Frontal cortex (tissue), 4 donors: Measurements from ENCODE around the gene TH. TPM values are rescaled to one million over a fixed set of nuclear protein-coding genes. Genes with fewer than 3 reads are reported as not detected.

Experiments used
- DNase-seq, 2 donors: peaks; one replicate each; pipeline ENCODE4 v3.0.0; 2012; ENCODE audit warnings: low spot score in 2 of 2
- FAIRE-seq: peaks from 2 replicates; lab custom pipeline; 2012; peaks lifted over from hg19 to GRCh38; lab: Jason Lieb, UNC
- total RNA-seq: library from RNA; depleted of rRNA; stranded (reverse); fragments of >200 nt; gene quantifications from one replicate; pipeline ENCODE4 v1.2.3, GENCODE V29; 2014
- donor health status: control.
- donor health status: control.
- donor health status: control.

Gene TH
- total RNA-seq = 0.82 TPM

DNA sequence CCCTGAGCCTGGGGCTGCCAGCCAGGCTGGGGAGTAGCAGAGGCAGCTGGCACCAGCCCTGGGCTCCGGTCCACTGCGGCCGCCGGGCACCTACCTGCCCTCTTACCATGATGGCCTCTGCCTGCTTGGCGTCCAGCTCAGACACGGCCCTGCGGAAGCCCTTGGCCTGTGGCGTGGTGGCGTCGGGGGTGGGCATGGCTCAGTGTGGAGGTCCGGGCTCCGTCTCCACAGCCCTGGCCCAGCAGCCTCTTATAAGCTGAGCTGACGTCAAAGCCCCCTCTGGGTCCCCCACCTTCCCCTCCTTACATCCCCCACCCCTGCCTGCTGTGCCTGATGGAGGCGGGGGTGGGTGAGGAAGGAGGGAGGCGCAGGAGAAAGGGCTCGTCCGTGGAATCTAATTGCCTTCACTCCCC, at the start of gene TH:
Gene TH, minus strand, starts transcription at position 225 of the 413 bp plus-strand sequence. Its CDS starts 29 bp downstream, at position 196.
- DNase-seq = no peak
- FAIRE-seq = no peak

DNA sequence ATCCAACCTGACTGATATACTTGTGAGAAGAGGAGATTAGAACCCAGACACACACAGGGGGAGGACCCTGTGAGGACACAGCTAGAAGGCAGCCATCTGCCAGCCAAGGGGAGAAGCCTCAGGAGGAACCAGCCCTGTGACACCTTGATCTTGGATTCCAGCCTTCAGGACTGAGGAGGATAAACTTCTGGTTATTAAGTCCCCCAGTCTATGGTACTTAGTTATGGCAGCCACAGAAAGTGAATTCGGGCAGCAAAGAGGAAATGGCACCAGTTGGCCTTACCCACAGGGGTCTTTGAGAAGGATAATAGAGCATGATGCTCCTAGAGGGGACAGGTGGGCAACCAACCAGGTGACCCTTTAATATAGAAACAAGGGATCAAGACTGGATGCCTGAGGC, 49.4 kb upstream of the TH start:
- FAIRE-seq = no peak

DNA sequence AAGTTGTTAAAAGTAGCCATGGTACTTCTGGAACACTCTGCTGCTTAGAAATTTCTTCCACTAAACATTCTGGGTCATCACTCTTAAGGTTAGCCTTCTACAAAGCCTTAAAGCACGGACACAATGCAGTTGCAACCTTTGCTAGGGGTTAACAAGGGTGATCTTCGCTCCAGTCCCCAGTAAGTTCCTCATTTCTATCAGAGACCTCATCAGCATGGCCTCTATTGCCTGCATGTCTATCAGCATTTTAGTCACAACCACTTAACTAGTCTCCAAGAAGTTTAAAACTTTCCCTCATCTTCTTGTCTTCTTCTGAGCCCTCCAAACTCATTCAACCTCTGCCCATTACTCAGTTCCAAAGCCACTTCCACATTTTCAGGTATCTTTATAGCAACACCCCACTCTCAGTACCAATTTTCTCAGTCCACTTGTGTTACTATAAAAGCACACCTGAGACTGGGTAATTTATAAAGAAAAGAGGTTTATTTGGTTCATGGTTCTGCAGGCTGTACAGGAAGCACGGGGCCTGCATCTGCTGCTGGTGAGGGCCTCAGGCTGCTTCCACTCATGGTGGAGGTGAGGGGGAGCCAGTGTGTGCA, 48.7 kb upstream of the TH start:
- no peak for FAIRE-seq
- no peak for DNase-seq

More for the DNA sequence above, 49.4 kb upstream of the TH start:
- no peak for DNase-seq

DNA sequence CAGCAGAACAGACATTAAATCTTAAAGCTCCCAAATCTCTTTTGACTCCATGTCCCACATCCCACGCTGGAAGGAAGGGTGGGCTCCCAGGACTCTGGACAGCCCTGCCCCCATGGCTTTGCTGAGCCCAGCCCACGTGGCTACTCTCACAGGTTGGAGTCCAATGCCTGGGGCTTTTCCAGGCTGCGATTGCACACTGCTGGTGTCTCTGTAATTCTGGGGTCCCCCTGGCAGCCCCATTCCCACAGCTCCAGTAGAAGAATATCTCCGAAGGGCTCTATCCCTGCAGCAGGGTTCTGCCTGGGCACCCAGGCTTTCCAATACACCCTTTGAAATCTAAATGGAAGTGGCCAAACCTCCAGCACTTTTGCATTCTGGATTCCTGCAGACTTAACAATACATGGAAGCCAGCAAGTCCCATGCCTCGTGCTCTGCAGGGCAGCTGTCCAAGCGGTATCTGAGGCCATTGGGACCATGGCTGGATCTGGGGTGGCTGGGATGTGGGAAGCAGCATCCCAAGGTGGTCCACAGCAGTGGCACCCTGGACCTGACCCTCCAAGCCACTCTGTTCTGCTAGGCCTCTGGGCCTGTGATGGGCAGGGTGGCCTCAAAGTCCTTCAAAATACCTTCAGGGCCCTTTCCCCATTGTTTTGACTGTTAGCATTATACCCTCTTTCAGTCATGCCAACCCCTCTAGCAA, 47.9 kb upstream of the TH start:
- FAIRE-seq (no peak), DNase-seq (no peak)

DNA sequence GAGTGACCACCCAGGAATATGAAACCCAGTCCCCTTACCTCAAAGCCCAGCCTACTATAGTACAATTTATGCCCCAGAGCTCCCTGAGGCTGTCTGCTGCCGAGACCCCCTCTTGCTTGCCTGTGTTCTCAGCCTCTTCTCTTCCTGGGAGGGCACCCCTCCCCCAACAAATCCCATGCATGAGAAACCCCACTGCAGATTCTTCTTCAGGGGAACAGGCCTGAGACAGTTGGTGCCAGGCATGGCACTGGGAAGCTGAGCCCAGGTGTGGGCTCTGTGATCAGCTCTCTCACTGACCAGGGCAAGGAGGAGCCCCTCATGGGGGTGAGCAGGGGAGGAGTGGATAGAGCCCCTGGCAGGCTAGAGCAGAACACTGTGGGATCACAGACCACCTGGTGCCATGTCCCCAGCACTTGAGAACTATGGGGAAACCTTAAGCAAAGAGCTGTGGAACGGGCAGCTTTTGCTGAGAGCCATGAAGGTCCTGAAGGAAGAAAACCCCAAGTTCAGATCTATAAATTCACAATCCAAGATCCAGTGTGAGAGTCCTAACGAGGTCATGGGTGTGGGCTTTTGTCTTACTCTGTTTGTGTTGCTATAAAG, 46.5 kb upstream of the TH start:
- DNase-seq (no peak), FAIRE-seq (no peak)

DNA sequence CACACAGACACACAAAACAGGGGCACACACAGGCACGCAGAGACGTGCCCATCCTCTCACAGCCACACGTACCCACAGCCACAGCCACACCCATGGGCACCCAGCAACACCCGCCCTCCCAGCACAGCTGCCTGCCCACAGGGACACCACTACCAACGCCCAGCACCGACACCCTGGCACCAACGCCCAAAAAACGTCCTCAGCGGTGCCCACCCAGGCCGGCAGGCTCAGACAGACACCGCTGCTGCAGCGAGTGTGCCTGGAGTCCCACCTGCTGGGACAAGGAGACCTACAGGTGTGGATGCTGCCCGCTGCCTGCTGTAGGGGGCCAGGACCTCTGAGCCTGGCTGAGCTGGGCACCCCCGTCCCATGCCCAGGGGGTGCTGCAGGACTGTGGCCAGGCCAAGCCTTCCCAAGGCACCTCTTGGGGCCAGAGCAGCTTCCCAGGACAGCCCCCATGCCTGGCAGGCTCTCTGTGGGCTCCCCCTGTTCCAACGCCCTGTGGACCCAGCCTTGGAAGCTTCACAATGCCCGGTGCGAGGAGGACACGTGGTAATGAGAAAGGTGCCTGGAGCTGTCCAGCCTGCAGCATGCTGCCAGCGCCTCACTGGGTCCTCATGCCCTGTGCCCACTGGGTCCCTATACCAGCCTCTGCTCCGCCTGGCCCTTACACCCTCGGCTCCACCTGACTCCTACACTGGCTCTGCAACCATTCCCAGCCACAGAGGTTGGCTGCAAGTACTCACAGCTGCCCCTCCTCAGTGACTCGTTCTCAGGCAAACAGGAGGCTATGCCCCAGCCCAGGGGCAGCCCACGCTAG, 45.8 kb upstream of the TH start:
- DNase-seq = no peak
- no peak for FAIRE-seq

DNA sequence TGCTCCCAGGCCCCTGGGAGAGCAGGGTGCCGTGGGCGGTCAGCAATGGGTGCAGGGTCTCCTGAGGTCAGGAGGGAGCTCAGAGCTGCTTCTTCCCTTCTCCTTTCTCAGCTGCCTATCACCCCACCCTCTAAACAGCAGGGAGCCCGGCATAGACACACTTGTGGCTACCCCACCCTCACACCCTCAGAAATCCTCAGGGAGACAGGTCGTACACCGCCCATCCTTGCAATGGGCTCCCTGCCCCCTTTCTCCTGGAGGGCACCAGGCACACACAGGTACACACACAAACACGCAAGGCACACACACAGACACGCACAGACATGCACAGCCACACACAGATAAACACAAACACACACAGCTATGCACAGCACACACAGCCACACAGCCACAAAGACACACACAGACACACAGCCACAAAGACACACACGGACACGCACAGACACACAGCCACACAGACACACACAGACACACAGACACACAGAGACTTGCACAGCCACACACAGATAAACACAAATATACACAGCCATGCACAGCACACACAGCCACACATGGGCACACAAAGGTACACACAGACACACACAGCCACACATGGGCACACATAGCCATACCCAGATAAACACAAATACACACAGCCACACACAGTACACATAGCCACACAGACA, 44.9 kb upstream of the TH start:
- FAIRE-seq = no peak
- DNase-seq = no peak

DNA sequence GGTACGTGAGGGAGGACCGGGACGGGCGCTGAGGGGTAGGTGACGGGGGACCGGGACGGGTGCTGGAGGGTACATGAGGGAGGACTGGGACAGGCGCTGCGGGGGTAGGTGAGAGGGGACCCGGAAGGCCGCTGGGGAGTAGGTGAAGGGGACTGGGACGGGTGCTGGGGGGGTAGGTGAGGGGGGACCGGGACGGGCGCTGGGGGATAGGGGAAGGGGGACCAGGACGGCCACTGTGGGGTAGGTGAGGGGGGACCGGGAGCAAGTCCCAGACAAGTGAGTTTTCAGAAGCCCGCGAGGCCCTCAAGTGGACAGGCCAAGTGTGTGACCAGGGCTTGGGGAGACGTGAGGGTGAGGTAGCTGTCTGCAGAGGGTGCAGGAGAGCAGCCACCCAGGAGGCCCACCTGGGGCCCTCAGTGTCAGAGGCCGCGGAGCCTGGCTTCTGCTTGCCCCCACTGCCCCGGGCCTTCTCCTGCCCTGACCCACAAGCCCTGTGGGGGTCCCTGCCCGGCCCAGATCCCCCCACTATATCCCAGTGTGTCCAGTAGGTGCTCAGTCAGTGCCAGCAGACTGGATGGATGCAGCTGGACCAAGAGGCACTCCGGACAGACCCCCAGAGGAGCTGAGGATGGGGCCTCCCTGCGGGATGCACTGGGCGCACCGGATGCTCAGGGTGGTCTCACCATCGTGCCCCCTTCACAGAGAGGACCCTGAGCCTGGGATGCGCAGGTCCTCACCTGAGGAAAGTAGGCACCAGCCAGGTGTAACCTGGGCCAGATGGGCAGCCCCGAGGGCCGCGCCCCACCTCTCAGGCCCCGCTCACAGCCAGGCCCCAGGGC, 44.2 kb upstream of the TH start:
- FAIRE-seq = no peak

DNA sequence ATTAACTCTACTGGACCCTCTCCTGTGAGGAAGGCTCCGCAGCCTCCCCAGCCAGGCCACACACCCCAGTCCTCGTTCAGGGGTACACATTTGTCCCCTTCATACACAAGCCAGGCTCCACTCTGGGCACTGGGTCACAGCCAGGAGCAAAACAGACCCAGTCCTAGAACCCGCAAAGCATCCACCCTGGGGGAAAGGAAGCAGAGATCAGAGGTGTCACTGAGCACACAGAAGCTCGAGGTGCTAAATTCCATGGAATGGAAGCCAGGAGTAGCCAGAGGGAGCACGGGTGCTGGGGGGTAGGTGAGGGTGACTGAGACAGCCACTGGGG, 43.6 kb upstream of the TH start:
- FAIRE-seq = no peak
- DNase-seq = no peak

More for the DNA sequence above, 44.2 kb upstream of the TH start:
- no peak for DNase-seq

DNA sequence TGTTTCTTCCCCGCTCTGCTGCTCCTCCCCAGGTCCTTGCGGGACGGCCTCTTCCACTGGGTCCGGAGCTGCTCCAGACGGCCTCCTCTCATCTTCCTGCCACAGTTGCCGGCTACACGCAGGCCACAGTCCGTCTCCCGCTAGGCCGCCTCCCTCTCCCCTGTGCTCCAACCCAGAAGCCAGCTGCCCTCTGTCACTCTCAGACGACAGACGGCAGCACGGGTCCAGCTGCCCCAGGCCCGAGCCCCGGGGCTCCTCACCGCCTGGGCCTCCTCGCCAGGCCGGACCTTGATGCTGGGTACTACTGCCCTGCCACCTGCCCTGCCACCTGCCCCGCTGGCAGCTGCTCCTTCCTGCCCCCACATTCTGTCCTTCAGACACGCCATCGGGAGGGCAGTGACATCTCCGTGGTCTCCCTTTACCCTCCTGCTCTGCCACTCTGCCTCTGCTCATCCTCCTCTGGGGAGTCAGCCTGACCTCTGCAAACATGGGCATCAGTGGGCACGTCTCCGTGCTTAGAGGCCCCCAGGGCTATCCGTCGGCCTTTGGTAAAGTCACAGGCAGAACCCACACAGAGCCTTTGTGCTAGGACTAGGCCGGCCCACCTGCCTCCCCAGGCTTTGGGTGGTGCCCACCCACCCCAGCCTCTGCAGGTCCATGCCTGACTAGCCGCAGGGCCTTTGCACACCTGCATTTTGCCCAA, 43.1 kb upstream of the TH start:
- FAIRE-seq (no peak), DNase-seq (no peak)

DNA sequence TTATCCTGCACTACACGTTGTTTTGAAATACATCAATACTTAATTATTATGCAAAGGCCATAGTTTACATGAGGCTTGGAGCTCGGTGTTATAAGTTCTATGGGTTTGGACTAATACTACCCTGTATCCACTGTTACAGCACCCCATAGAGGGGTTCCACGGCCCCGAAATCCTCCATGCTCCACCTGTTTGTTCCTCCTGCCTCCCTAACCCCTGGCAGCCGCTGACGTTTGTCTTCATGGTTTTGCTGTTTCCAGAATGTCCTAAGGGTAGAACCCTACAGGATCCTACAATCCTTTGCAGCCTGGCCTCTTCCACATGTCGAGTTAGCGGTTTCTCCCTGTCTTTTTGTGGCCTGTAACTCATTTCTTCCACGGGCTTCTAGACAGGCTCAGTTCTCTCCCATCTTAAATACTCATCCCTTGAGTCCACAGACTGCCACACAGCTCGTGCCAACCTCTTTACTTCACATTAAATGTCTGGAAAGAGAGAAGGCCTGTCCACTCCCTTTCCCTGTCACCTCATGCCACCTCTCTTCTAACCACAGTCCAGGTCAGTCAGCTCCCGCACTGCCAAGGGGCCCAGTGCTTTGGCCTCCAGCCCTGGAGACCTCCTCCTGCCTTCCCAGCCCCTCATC, 42.4 kb upstream of the TH start:
- no peak for FAIRE-seq
- DNase-seq = no peak

DNA sequence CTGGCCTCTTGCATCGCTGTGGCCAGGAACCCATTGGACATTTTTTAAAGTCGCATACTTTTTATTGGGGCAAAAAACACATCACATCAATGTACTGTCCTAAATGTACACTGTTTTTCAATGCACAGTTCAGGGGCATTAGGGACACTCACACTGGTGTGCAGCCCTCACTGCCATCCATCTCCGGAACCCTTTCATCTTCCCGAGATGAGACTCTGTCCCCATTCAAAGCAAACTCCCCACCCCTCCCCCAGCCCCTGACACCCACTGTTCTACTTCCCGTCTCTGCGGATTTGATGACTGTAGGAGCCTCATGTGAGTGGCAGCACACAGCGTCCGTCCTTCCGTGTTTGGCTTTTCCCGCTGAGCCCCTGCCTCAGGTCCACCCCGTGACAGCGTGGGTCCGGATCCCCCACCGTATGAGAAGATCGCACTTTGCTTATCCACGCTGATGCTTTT, 41.8 kb upstream of the TH start:
- no peak for DNase-seq
- no peak for FAIRE-seq

DNA sequence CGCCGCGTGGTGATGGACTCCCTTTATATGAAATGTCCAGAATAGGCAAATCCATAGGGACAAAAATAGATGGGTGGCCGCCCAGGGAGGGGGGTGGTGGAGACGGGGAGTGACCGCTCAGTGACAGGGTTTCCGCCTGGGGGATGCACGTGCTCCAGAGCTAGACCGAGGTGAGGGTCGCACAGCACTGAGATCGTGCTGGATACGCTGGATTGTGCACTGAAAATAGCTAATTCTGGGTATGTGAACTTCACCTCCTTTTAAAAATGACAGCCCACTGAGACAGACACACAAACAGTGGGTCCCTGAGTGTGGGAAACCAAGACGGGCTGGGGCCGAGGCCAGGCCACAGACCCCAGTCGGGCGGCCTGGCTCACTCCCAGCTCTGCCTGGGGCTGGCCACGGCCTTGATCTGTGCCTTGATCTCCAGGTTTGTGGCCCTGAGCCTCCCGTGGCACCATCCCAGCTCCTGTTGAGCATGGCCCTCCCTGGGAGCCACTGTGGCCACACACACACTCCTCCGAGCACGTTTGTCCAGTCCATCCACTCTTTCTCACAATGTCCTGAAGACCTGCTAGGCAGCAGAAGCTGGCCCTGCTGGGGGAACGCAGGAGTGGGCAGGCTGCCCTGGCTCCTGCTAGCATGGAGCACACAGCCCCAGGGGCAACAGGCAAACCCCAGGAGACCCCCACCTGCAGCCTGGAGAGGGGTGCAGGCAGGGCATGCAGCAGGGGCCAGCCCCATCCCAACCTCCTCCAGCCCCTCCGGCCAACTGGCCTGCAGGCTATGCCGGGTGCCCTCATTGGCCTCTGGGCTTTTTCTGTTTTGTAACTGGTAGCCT, 41.0 kb upstream of the TH start:
- FAIRE-seq = no peak

DNA sequence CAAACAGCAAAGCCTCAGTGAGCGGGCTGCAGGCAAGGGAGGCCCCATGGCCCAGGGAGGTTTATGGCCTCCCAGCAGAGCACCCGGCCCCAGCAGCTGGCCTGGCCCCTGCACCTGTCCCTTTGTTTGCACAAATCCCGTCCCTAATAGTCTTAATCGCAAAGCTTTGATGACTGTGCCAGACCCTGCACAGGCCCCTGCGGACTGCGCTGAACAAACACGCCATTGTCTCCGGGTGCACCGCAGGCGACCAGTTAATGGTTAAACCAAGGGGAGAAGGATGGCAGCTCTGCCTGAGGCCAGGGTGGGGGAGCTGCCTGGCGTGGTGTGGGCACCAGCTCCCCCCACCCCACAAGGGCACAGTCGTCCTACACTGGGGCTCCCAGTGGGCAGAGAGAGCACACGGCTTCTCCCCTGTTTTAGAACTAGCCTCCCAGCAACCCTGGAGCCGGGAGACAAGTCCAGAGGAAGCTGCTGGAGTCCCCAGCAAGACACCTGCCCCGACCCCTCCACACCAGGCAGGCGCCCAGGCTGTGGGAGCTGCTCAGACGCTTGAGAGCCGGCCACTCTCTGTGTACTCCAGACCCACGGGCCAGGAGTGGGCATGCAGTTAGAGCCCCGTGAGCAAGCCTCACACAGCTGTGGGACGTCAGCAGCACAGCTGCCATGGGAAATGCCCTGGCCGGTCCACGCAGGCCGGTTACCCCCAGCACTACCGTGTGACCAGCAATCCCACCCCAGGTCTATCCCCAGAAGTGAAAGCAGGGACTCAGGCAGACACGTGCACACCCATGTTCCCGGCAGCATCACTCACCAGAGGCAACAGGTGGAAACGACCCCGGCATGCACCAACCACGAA, 39.7 kb upstream of the TH start:
- FAIRE-seq (no peak), DNase-seq (no peak)

More for the DNA sequence above, 41.0 kb upstream of the TH start:
- no peak for DNase-seq

DNA sequence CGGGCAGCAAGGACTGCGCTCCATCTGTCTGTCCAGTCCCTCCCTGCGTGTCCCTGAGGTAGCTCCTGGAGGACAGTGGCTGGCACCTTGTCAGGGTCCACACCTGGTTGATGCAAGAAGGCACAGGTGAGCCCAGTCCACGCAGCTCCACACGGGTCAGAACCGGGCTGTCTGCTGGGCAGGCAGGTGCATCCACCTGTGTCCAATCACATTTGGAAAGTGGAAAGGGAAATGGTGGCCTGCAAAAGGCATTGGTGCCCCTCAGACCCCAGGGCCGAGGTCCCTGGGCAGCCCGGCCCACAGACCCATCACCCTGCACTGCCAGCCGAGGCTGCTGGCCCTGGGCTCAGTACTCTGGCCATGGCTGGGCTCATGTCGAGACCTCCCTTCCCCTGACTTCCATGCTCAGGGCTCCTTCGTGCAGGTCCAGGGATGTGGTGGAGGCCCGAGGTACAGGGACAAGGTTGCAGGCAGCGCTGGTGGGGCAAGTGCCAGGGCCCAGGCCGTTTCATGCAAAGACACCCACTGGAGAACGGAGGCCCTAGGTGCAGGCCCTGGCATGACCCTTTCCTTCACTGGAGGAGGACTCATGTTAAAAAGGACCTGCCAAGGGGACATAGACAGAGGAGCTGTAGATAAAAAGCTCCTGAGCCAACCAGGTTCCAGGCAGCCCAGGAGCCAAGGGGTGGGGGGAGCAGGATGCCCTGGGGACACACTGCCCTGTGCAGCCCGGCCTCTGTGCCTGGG, 38.9 kb upstream of the TH start:
- no peak for FAIRE-seq
- no peak for DNase-seq

DNA sequence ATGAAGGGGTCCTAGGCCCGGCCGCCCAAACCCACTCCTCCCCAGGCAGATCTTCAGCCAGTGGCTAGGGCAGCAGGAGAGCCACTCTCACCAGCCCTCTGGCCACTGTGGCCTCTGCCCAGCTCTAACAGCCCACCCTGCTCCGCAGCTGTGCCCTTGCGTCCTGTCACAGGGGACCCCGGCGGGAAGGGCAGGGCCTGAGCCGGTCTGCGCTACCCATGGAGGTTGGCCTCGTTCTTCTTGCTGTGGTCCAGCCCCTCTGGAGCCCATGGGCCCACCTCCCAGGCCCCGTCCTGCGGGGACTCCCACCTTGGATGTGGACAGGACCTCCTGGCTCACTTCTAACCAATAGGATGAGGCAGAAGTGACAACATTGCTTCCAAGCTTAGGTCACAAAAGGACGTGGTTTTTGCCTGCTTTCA, 38.3 kb upstream of the TH start:
- DNase-seq (no peak), FAIRE-seq (no peak)
